ENCODE data around the gene CACNG7. TPM values are rescaled to one million over a fixed set of nuclear protein-coding genes. Genes with fewer than 3 reads are reported as not detected.

Gene CACNG7
- total and polyA plus RNA-seq, 8 donors = 0.05 TPM; not detected in 7

GRCh38 chr19:53944416-53944815 lies 35.3 kb downstream of the CACNG7 start:
- intact Hi-C loops (cut with DNase I; ENCODE audit: low total_unique reads) = no loop called here
- Histone ChIP-seq H3K4me3 (no peak overlapping the region), H3K27me3 (peaks cover 18 to 89% (median 54%) of the 10 kb centered on the region in 3 donors), H3K36me3 (no peaks in the 10 kb centered on the region), H3K27ac (no peak overlapping the region), H3K9me3 (peaks cover 0 to 13% (median 10%) of the 10 kb centered on the region in 4 donors), H3K4me1 (peaks cover 0 to 8% (median 0%) of the 10 kb centered on the region in 4 donors)
- no peak for DNase-seq
- TF ChIP-seq EP300 (IDR thresholded peaks at IDR 0.05) = no peak
- TF ChIP-seq POLR2AphosphoS5 (IDR thresholded peaks at IDR 0.05) = no peak
- no peak for TF ChIP-seq CTCF (IDR thresholded peaks at IDR 0.05)
- TF ChIP-seq POLR2A (IDR thresholded peaks at IDR 0.05) = no peak
- 70 to 87% (median 77%) methylated on average over 4 of the region's 4 CpGs for whole genome bisulfite sequencing, 5 donors

- intact Hi-C loops (cut with DNase I; ENCODE audit: low total_unique reads) = no loop called here
- DNase-seq = no peak
- Histone ChIP-seq H3K36me3 (no peaks in the 10 kb centered on the region), H3K9me3 (peaks cover 0 to 9% (median 7%) of the 10 kb centered on the region in 4 donors), H3K4me3 (no peak overlapping the region), H3K27me3 (peaks cover 18 to 89% (median 54%) of the 10 kb centered on the region in 3 donors), H3K27ac (no peak overlapping the region), H3K4me1 (peaks cover 0 to 8% (median 0%) of the 10 kb centered on the region in 4 donors)
- TF ChIP-seq POLR2A (IDR thresholded peaks at IDR 0.05) (no peak), EP300 (IDR thresholded peaks at IDR 0.05) (no peak), POLR2AphosphoS5 (IDR thresholded peaks at IDR 0.05) (no peak), CTCF (IDR thresholded peaks at IDR 0.05) (no peak)
- WGBS, 5 donors = 84 to 93% (median 90%) methylated on average over 4 of the region's 4 CpGs
Observed at GRCh38 chr19:53944933-53945332, 35.9 kb downstream of the CACNG7 start.

- Histone ChIP-seq H3K27ac (no peak overlapping the region), H3K4me3 (no peak overlapping the region), H3K9me3 (peaks cover 0 to 9% (median 7%) of the 10 kb centered on the region in 4 donors), H3K36me3 (no peaks in the 10 kb centered on the region), H3K27me3 (peaks cover 18 to 87% (median 52%) of the 10 kb centered on the region in 3 donors), H3K4me1 (peaks cover 0 to 8% (median 0%) of the 10 kb centered on the region in 4 donors)
- 31 to 48% (median 41%) methylated on average over 9 of the region's 9 CpGs for WGBS, 5 donors
- DNase-seq = no peak
- intact Hi-C loops (cut with DNase I; ENCODE audit: low total_unique reads) = no loop called here
- no peak for TF ChIP-seq EP300 (IDR thresholded peaks at IDR 0.05)
- no peak for TF ChIP-seq POLR2A (IDR thresholded peaks at IDR 0.05)
- TF ChIP-seq CTCF (IDR thresholded peaks at IDR 0.05) = no peak
- no peak for TF ChIP-seq POLR2AphosphoS5 (IDR thresholded peaks at IDR 0.05)
Observed at GRCh38 chr19:53945441-53945840, 36.4 kb downstream of the CACNG7 start.

GRCh38 chr19:53945998-53946397 lies 36.9 kb downstream of the CACNG7 start:
- H3K4me3 ChIP-seq = no peak overlapping the region
- intact Hi-C loops (cut with DNase I; ENCODE audit: low total_unique reads) = no loop called here
- DNase-seq = no peak
- no peaks in the 10 kb centered on the region for H3K36me3 ChIP-seq
- H3K27ac ChIP-seq = no peak overlapping the region
- H3K9me3 ChIP-seq = peaks cover 0 to 9% (median 7%) of the 10 kb centered on the region in 4 donors
- peaks cover 18 to 85% (median 47%) of the 10 kb centered on the region in 3 donors for H3K27me3 ChIP-seq
- WGBS, 5 donors = 92 to 99% (median 95%) methylated on average over 2 of the region's 2 CpGs
- TF ChIP-seq CTCF (IDR thresholded peaks at IDR 0.05) = no peak
- no peak for TF ChIP-seq POLR2A (IDR thresholded peaks at IDR 0.05)
- no peak for TF ChIP-seq EP300 (IDR thresholded peaks at IDR 0.05)
- no peak for TF ChIP-seq POLR2AphosphoS5 (IDR thresholded peaks at IDR 0.05)
- peaks cover 0 to 8% (median 0%) of the 10 kb centered on the region in 4 donors for H3K4me1 ChIP-seq
